Stimulated activated naive B cell treated with anti-CD40 and anti-IgM and Interleukin-4, amounts not matched to agents 10 μg/mL and 1 μg/mL and 100 μg/mL, for 72 hours (primary cell): Measurements from ENCODE around the gene RGL2.

Source experiments
- ATAC-seq, 2 donors: fragments of 150-1000 bp; cut with Tn5 transposase; replicated peaks; 2 replicates each; pipeline ENCODE4 v1.10.0; 2021; ENCODE audit warnings: moderate library complexity in 1 of 2
- DNase-seq: peaks from one replicate; pipeline ENCODE4 v3.0.0; 2021
- H3K27ac Mint-ChIP-seq: one replicate; pipeline ENCODE4 v1.8.0; 2022; ENCODE audit warnings: mild to moderate bottlenecking, mixed read lengths
- H3K27me3 Mint-ChIP-seq, 2 donors: one replicate each; pipeline ENCODE4 v1.8.0; 2022; ENCODE audit warnings: mixed read lengths in 2 of 2
- H3K36me3 Mint-ChIP-seq, 2 donors: one replicate each; pipeline ENCODE4 v1.8.0; 2022; ENCODE audit warnings: mixed read lengths in 2 of 2, mild to moderate bottlenecking in 1 of 2
- H3K4me1 Mint-ChIP-seq, 2 donors: one replicate each; pipeline ENCODE4 v1.8.0; 2022; ENCODE audit warnings: mixed read lengths in 2 of 2, mild to moderate bottlenecking in 1 of 2
- H3K4me3 Mint-ChIP-seq, 2 donors: one replicate each; pipeline ENCODE4 v1.8.0; 2022; ENCODE audit warnings: mild to moderate bottlenecking in 2 of 2, mixed read lengths in 2 of 2, moderate library complexity in 1 of 2
- H3K9me3 Mint-ChIP-seq, 2 donors: one replicate each; pipeline ENCODE4 v1.8.0; 2022; ENCODE audit warnings: mixed read lengths in 2 of 2, mild to moderate bottlenecking in 1 of 2

Gene RGL2

DNA sequence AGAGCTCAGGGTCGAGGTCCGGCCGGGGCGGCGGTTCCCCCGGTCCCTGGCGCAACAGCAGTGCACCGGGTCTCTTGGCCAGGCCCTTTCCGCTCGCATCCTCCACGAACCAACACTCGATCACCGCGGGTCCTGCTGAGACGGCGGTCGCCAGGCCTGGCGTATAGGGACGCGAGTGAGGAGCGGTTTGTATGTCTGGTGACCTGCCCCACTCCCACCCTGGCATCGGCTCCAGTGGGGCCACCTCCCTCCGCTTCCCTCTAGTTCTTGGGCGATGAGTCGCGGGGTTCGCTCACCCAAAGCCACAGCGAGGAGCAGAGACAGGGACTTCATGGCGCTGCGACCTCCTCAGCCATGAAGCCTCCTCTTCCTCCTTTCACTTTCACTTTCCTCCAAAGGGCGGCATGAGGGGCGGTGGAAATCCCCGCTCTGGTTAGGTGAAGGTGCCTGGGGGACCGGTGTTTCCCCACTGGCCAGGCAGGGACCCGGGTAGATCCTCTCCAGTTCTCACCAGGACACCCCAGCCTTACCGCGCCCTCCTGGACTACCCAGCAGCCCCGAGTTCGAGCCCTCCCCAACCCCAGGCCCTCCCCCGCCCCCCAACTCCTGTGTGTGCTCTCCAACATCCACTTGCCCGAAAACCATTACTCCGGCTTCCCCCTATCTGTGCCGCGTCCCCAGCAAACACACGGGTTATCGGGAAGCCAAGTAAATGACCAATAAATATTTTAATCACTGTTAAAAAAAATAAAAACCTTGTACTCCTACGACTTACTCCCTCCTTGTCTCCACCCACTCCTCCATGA lies 15.2 kb upstream of the RGL2 start, which contains the start of gene TAPBP:
Gene TAPBP, minus strand, starts transcription at position 370 of the 806 bp plus-strand sequence. Its CDS starts 37 bp downstream, at position 333.
- H3K4me1 Mint-ChIP-seq = peaks cover 40 to 68% of the 10 kb centered on the region in 2 donors
- peak; percentile 67 to 70 for ATAC-seq
- H3K27me3 Mint-ChIP-seq = no peaks in the 10 kb centered on the region
- H3K27ac Mint-ChIP-seq = peak within 1 kb of the TSS; percentile 100
- H3K4me3 Mint-ChIP-seq = peak within 1 kb of the TSS; percentile 97
- H3K36me3 Mint-ChIP-seq = peaks cover 44 to 68% of the 10 kb centered on the region in 2 donors
- peak; percentile 92 for DNase-seq
- H3K9me3 Mint-ChIP-seq = no peaks in the 10 kb centered on the region

DNA sequence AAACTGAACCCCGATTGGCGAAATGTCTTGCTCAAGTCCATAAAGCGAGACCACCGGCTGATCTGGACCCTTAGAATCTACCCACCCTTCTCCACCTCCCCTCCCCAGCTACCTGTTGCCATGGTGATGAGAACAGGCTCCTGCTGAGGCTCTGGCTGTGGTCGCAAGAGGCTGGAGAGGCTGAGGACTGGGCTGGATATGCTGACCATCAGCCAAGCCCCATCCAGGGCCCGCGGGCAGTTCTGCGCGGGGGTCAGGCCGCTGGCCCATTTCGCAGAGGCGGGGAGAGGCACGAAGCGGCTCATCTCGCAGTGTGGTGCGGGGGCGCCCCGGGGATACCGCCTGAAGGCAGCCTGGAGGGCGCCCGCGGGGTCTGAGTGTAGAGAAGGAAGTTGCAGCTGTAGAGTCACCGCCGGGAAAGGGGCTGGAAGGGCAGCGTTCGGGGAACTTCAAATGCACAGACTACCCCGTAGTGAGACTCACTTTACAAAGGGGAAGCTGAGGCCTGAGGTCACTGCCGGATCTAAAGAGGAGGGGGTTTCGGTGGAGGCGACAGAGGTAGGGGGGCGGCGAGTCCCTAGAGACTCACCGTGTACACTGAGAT lies 14.5 kb upstream of the RGL2 start:
- Mint-ChIP-seq H3K4me1 (peaks cover 38 to 68% of the 10 kb centered on the region in 2 donors), H3K4me3 (peak overlapping the region; percentile 97), H3K27me3 (no peaks in the 10 kb centered on the region), H3K9me3 (no peaks in the 10 kb centered on the region), H3K27ac (peak overlapping the region; percentile 100), H3K36me3 (peaks cover 42 to 66% of the 10 kb centered on the region in 2 donors)
- ATAC-seq (peak; percentile 28 to 30), DNase-seq (peak; percentile 56)

DNA sequence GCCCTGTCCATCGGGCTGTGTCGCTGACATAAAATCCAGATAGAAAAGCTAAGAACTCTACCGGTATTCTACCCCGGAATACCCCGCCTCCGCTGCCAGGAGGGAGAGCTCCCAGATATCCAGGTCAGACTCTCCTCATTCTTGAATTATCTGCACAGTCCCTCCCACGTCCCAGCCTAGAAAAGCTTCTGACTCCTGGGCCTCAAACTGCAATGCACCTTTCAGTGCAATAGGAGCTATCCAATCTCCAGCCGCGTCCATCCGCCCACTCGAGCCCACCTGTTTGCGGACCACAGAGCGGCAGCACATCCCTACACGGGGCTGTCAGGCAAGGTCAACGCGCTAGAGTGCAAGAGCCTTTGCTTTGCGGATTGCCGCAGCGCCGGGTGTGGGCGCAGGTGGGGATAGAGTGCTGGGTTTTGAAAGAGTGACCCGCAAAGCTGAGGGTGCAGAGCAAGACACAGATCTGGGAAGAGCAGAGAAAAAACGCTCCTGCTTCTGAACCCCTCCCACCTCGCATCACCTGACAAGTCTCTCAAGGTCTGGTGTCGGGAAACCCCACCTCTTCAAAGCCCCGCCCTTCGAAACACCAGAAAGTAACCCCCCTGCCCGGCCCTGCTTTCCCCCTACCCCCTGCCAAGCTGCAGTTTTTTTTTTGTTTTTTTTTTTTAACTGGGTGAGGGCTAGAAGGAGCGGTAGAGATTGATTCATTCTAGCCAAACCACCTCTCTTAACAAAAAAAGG lies 13.8 kb upstream of the RGL2 start:
- Mint-ChIP-seq H3K27ac (peak overlapping the region; percentile 100), H3K36me3 (peaks cover 40 to 61% of the 10 kb centered on the region in 2 donors), H3K4me3 (peak overlapping the region; percentile 97), H3K4me1 (peaks cover 35 to 66% of the 10 kb centered on the region in 2 donors), H3K9me3 (no peaks in the 10 kb centered on the region), H3K27me3 (no peaks in the 10 kb centered on the region)
- DNase-seq (peak; percentile 71), ATAC-seq (peak; percentile 41 to 52)

DNA sequence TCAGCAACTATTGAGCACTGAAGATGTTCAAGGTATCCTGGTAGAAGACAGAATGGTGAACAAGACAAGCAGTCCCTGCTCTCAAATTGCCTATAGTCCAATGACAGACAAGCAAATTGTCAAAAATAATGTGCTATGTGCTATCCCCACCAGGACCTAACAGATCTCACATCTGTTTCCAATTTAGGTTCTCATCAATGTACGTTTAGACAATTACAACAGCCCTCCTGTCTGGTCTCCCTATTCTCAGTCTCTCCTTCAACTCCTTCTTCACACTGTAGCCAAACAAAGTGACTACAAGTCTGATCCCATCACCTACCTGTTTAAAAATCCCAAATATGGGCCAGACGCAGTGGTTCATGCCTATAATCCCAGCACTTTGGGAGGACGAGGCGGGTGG lies 7.6 kb upstream of the RGL2 start:
- ATAC-seq (no peak), DNase-seq (no peak)
- Mint-ChIP-seq H3K4me3 (peak overlapping the region; percentile 43 to 52), H3K27me3 (no peaks in the 10 kb centered on the region), H3K27ac (peak overlapping the region; percentile 77), H3K36me3 (peaks cover 34 to 38% of the 10 kb centered on the region in 2 donors), H3K4me1 (peaks cover 36 to 62% of the 10 kb centered on the region in 2 donors), H3K9me3 (no peaks in the 10 kb centered on the region)

DNA sequence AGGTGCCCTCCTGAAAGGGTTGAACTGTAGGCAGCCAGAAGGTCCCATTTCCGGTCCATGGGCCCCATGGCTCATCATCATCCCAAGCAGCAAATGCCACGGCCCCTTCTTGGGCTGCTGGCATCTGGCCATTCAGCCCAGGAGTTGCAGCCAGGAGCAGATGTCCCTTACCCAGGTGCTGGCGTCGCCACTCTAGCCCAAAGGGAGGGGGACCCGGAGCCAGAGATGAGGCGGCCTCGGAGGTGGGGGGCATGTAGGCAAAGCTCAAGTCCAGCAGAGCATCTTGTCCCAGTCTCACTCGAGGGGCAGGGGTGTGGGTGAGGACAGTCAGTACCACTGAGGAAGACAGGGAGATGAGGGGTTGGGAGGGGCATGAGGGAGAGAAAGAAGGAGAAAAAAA lies 6.3 kb upstream of the RGL2 start:
- peaks cover 42 to 46% of the 10 kb centered on the region in 2 donors for H3K36me3 Mint-ChIP-seq
- no peaks in the 10 kb centered on the region for H3K9me3 Mint-ChIP-seq
- no peak for DNase-seq
- H3K27ac Mint-ChIP-seq = peak overlapping the region; percentile 69
- peak overlapping the region in 1 of 2 donors; percentile 44 for H3K4me3 Mint-ChIP-seq
- no peak for ATAC-seq
- no peaks in the 10 kb centered on the region for H3K27me3 Mint-ChIP-seq
- H3K4me1 Mint-ChIP-seq = peaks cover 33 to 69% of the 10 kb centered on the region in 2 donors

DNA sequence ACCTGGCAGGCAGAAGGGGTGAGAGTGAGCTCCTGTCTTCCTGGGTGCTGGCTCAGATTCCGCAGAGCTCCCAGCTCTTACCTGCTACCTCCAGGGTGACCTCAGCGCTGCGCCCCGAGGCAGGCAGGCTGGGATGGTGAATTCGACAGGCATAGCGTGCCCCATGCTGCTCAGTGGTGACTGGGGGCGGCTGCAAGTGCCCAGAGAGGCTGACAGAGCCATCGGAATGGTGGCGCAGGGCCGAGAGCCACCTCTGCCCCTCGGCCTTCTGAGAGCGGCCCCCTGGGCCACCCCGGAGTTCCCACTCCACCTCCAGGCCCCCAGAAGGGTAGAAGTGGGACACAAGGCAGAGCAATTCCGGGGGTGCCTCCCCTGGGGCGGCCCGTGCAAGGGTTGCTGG lies 5.5 kb upstream of the RGL2 start:
- Mint-ChIP-seq H3K4me1 (peaks cover 41 to 78% of the 10 kb centered on the region in 2 donors), H3K36me3 (peaks cover 49 to 54% of the 10 kb centered on the region in 2 donors), H3K27ac (peak overlapping the region; percentile 27), H3K4me3 (no peak overlapping the region), H3K9me3 (no peaks in the 10 kb centered on the region), H3K27me3 (no peaks in the 10 kb centered on the region)
- DNase-seq = no peak
- ATAC-seq = no peak

DNA sequence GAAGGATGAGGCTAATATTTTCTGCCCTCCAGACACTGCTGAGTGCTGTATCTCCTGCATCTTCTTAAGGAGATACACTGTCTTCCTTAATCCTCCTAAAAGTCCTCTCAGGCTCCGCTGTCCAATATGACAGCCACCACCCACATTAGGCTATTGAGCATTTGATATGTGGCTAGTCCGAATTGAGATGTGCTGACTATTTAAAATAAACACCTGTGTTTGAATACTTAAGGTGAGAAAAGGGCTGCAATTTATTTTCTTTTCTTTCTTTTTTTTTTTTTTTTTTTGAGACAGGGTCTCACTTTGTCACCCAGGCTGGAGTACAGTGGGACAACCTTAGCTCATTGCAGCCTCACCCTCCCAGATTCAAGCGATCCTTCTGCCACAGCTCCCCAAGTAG lies 3.1 kb upstream of the RGL2 start:
- Mint-ChIP-seq H3K9me3 (no peaks in the 10 kb centered on the region), H3K27me3 (no peaks in the 10 kb centered on the region), H3K4me3 (no peak overlapping the region), H3K36me3 (peaks cover 46 to 54% of the 10 kb centered on the region in 2 donors), H3K27ac (peak overlapping the region; percentile 42), H3K4me1 (peaks cover 51 to 86% of the 10 kb centered on the region in 2 donors)
- ATAC-seq (no peak), DNase-seq (no peak)

DNA sequence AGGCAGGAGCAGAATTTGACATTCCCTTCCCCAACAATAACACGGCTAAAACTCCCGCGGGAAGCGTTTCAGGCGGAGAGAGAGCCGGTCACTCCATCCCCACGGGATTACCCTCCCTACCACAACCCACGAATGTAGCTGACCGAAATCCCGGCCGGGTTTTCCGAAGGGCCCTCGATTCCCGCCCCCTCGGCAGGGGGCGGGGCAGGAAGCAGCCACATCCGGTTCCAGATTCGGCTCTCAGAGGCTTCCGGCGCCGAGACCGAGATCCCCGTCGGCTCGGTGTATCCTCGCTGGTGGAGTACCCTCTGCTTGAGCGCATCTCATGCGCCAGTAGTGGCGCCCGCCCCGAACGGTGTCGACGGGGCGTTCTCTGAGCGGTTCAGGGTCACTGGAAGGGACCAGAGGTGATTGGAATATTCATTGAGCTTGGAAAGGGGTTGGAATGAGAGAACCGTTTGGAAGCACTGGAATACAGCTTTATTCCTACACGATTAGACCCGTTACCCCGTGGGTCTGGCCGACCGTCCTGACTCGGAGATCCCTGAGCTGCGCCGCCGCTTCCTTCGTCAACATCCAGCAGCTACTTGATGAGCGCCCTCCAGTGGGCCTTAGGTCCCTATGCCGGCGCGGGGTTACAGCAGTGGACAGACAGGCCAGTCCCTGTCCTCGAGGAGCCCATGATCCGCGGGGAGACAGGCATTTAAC lies 649 bp upstream of the RGL2 start:
- Mint-ChIP-seq H3K27me3 (no peaks in the 10 kb centered on the region), H3K9me3 (no peaks in the 10 kb centered on the region), H3K27ac (peak overlapping the region; percentile 98), H3K4me3 (peak overlapping the region; percentile 96 to 98), H3K36me3 (peaks cover 37 to 45% of the 10 kb centered on the region in 2 donors), H3K4me1 (peaks cover 42 to 79% of the 10 kb centered on the region in 2 donors)
- peak; percentile 82 to 83 for ATAC-seq
- DNase-seq = peak; percentile 91

DNA sequence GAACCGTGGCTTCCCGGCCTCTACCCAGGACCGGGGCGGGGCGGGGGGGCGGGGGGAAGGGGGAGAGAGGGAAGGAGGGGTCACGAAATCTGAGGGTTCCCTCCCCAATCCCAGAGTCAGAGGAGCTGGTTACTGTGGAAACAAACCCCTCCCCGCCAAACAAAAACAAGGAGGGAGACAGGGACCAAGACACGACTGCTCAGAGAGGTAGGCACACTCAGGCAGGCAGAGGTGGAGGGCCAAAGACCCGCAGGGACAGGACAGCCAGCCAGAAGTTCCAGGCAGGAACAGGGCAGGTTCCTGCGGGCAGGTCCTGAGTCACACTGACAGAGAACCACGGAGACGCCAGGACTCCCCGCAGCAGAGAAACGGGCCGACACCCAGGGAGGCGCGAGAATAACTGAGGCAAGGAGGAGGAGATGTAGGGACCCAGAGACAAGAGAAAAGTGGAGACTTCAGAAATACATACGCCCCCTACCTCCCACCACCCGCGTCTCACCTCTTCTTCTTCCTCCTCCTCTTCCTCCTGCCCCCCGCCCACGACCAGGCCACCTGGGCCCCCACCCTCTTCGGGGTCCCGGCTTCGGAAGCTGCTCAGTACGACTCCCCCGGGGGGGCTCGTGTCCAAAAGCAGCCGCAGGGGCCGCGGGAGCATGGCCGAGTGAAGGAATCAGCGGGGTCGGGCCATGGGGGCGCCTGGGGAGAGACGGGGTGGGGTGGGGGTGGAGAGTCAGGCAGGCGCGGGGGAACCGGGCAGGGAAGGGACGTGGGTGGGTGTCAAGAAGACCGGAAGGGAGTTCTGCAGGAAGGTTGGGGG lies 578 bp downstream of the RGL2 start:
- ATAC-seq = peak; percentile 49 to 56
- DNase-seq = peak; percentile 70
- no peaks in the 10 kb centered on the region for H3K9me3 Mint-ChIP-seq
- peaks cover 37 to 69% of the 10 kb centered on the region in 2 donors for H3K4me1 Mint-ChIP-seq
- peak overlapping the region; percentile 96 to 98 for H3K4me3 Mint-ChIP-seq
- no peaks in the 10 kb centered on the region for H3K27me3 Mint-ChIP-seq
- peaks cover 32 to 47% of the 10 kb centered on the region in 2 donors for H3K36me3 Mint-ChIP-seq
- H3K27ac Mint-ChIP-seq = peak overlapping the region; percentile 98

DNA sequence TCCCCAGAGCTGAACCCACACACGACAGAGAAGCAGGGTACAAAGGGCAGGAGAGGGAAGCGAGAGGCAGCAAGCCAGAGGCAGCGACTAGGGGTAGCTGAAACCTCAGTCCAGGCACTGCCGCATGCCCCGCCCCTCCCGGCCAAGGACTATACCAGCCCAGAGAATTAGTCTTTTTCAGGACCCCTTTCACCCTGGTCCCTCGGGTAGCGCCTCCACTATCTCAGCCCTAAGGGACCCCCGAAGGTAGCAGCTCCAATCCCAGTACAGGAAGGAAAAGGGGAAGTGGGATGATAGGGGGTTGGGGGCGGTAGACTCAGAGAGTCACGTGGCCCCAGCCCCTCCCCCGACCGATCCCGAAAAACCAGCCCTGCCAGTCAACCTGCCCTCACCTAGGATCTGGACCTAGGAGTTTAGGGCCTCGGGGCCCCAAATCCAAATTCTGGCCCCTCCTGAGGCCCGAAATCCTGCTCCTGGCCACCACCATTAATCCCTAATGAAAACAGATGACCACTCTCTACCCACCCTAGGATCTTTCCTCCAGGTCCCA lies 1.3 kb downstream of the RGL2 start:
- Mint-ChIP-seq H3K9me3 (no peaks in the 10 kb centered on the region), H3K36me3 (peaks cover 34 to 52% of the 10 kb centered on the region in 2 donors), H3K4me1 (peaks cover 37 to 69% of the 10 kb centered on the region in 2 donors), H3K4me3 (peak overlapping the region; percentile 96 to 98), H3K27ac (peak overlapping the region; percentile 81), H3K27me3 (no peaks in the 10 kb centered on the region)
- DNase-seq (no peak), ATAC-seq (peak; percentile 13 to 23)

DNA sequence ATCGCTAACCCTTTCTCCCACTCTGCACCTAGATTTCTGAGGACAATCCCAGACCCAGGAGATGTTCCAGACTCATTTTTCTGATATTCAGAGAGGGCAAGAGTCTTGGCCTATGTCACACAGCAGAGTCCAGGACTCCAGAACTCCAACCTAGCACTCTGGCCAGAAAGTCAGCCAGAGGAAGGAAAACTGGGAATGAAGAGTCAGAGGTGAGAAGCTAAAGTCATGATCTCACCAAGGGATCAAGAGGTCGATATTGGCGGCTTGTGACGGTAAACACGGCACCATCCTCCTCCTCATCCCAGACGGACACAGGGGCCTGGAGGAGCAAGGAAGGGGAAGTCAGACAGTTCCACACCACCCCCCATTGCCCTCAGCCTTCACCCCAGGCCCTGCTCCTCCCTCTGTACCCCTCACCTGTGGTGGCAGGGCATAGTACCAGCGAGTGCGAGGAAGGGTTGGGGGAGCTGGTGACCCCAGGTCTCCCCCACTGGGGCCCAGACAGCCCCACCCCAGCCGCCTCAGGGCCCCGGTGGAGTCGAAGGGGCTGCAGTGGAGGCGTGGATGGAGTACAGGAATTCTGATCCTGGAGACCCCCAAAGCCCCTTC lies 1.8 kb downstream of the RGL2 start:
- H3K27ac Mint-ChIP-seq = no peak overlapping the region
- ATAC-seq = no peak
- peaks cover 39 to 64% of the 10 kb centered on the region in 2 donors for H3K4me1 Mint-ChIP-seq
- H3K9me3 Mint-ChIP-seq = no peaks in the 10 kb centered on the region
- H3K36me3 Mint-ChIP-seq = peaks cover 38 to 58% of the 10 kb centered on the region in 2 donors
- H3K4me3 Mint-ChIP-seq = peak overlapping the region; percentile 96 to 98
- DNase-seq = no peak
- no peaks in the 10 kb centered on the region for H3K27me3 Mint-ChIP-seq

DNA sequence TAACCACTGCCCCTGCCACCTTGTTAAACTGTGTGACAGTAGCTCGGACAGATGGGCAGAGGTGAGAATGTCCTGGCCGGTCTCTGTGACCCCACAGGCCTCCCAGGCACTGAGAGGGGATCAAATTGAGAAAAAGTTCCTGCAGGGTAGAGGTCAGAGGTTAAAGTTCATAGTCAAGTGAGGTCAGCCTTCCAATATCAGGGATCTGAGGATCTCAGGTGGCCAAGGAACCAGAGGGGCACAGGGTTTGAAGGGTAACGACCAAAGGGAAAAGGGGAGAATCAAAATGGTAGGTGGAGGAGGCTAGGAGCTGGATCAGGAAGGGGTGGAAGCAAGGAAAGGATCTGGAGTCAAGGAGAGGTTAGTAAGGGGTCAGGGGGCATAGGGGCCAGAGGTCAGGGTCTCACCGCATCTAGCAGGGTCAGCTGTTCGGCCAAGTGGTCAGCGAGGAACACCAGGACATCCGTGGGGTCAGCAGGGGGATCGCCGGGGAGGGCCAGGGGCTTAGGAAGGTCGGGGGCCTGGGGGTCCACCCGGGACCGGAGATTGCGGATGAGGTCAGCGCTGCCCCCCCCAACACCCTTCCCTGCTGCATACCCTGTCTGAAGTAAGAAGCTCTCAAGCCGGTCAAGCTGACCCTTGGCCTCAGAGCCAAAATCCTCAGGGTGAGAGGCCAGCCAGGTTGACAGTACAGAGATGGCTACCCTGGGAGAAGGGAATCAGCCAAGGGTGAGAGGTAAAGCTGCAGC lies 2.9 kb downstream of the RGL2 start:
- Mint-ChIP-seq H3K27ac (peak overlapping the region; percentile 37), H3K4me1 (peaks cover 43 to 60% of the 10 kb centered on the region in 2 donors), H3K9me3 (no peaks in the 10 kb centered on the region), H3K4me3 (peak overlapping the region in 1 of 2 donors; percentile 8), H3K27me3 (no peaks in the 10 kb centered on the region), H3K36me3 (peaks cover 31 to 57% of the 10 kb centered on the region in 2 donors)
- DNase-seq (no peak), ATAC-seq (no peak)
